Stimulated activated CD4-positive, alpha-beta T cell treated with anti-CD3 and anti-CD28 coated beads, Interleukin-4, amount 100 ng/mL, for 1 hour (primary cell): ENCODE data around the gene LHPP.
"Not testable (repeated sequence)": the region's sequence is repeated elsewhere in the genome, so short reads cannot be mapped to it uniquely, and the experiment has no call there.

ENCODE experiments used
- DNase-seq: peaks from one replicate; pipeline ENCODE4 v3.0.0-alpha.2; 2020

Gene LHPP, protein sequence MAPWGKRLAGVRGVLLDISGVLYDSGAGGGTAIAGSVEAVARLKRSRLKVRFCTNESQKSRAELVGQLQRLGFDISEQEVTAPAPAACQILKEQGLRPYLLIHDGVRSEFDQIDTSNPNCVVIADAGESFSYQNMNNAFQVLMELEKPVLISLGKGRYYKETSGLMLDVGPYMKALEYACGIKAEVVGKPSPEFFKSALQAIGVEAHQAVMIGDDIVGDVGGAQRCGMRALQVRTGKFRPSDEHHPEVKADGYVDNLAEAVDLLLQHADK

DNA sequence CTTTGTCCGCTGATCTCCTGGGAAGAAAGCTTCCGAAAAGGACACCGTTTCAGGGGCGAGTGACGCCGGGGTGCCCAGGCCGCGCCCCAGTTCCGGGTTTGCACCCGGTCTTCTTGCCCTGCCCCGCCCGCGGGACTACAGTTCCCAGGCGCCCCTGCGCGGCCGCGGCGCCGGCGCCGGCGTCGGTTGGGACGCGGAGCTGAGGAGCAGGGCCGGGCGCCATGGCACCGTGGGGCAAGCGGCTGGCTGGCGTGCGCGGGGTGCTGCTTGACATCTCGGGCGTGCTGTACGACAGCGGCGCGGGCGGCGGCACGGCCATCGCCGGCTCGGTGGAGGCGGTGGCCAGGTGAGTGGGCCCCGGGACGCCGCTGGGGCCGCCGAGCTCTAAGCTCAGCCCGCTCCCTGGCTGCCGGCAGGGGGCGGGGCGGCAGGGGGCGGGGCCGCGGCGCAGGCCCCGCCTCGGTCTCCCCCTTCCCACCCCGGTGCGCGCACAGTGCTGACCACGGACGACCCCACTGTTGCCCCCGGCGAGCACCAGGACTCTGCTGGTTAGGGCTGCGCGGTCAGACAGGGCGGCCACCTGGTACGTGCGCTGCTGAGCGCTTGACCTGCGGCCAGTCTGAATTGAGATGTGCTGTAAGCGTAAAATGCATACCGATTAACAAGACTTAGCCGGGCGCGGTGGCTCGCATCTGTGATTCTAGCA, at the start of gene LHPP:
TSS of gene LHPP (plus strand) at position 182 of the 706 bp plus-strand sequence. CDS start at position 222, 40 bp downstream.
- peak; percentile 88 for DNase-seq

DNA sequence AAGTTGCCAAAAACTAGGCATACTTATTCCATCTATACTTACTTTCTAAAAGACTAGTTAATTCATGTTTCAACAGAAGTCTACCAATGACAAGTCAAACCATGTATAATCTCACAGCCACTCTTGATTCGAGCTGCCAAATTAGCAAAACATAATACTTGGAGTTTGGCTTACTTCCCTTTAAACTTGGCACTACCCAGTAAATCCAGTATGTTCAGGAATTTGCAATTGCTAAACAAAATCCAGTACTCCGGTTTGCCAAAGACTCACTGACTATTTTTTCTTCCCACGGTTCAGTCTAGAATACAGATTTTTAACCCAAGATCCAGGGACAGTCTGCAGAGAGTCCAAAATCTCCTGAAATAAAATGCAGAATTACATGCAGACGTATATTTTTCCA, 47.5 kb upstream of the LHPP start:
- no peak for DNase-seq

DNA sequence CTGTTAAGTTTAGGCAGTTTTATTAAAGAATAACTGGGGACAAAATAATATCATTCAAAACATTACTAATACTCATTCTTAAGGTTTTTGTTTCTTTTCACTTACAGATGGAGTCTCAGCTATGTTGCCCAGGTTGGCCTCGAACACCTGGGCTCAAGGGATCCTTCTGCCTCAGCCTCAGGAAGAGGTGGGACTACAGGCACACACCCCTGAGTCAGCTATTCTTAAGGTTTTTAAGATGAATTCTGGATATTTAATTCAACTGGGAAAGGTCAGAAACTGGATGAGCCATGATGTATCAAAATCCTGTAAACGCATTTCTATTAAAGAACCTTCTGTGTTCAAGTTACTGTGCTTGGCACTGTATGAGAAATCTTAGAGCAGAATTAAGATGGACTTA, 46.4 kb upstream of the LHPP start:
- DNase-seq: no peak

DNA sequence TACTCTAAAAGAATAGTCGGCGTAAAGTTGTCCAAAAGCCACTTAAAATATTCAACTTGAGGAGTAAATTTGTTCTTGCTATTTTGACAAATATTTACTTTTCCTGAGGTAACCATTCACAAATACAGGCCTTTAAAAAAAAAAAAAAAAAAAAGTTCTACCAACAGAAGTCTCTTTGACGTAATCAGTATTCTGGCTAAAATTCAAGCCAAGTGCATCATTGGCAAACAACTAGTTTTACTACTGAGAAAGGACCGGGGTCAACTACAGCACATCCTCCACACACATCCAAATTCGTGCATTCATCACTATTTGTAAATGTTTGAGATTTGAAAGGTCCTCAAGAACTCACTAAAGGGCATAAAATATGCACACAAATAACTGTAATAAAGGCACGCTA, 44.9 kb upstream of the LHPP start:
- no peak for DNase-seq

DNA sequence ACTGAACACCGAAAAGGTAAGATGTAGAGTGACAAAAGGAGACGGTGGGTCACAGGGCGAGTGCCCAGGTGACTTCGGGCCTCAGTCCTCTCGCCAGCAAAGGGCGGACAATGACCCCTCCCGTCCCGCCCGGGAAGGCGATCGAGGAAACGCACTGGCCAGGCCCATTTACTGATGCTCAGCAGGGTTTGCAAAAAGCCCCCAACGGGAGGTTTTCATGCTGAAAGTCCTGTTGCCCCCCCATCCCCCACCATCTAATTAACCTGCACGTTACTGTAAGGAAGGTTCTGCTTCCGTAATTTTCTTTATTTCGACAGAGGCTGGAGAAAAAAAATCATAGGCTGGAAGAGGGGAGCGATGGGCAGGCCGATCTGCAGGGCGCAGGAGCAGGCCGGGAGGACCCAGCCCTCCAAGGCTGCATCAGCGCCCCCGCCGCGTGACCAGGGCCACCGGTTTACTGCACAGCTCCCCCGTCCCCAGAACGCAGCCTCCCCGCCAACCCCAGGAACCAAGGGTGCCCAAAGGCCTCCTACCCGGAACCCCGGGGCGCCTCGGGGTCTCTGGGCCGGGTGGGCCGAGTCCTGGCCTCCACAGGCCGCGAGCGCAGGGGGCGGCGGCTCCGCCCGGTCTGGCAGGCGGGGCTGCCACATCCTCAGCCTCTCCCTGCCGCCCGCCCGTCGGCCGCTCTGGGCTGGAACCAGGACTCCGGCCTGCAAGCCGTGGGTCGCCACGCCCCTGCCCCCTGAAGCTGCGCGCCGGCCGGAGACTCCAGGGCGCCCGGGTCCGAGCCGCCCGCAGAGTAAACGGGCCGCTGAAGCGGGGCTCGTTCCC, 43.5 kb upstream of the LHPP start:
- DNase-seq: peak; percentile 48

DNA sequence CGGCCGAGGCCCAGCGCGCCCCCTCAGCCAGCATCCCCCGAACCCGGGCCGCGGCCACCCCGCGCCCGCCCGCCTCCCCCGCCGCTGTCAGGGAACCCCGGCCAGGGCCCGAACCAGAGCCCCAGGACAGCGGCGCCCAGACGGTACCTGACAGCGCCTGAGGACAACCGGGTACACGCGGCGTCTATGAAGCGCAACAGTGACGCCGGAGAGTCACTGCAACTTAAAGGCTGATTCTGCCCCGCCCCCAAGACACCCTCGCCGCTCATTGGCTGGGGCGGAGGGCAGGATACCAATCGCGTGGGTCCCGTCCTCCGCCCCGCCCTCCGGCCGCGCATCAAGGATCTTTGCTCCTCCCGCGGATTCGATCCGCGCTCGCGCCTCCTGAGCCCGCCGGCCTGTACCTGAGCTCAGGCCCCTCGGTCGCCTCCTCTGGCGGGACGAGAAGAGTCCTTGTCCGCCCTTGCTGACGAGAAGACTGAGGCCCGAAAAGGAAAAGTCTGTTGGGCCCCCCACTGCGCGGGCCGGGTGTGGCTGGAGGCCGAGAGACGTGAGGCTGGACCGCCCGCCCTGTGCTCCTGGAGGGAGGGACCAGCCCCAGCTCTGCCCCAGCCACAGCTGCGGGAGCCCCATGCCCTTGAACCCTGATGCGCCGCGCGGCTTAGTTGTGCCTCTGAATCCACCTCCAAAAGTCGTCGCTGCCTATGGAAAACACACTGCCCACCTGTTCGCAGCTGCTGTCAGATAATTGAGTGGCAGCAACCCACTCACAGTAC, 42.7 kb upstream of the LHPP start, which contains the start of gene OAT:
TSS of gene OAT (minus strand) at position 198 of the 776 bp plus-strand sequence. CDS start 6,752 bp downstream, outside the sequence.
- peak; percentile 97 for DNase-seq

DNA sequence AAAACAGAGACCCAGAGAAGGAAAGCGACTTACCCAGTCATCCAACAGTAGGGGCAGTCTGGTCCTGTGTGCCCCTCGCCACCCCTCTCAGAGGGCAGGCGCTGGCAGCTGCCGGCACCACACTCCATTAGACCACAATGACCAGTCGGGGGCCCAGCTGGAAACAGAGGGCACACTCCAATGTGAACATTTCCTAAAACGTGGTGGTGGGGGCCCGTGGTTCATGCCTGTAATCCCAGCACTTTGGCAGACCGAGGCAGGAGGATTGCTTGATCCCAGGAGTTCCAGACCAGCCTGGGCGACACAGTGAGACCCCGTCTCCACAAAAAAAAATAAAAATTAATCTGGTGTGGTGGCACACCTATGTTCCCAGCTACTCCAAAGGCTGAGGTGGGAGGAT, 42.0 kb upstream of the LHPP start:
- no peak for DNase-seq

DNA sequence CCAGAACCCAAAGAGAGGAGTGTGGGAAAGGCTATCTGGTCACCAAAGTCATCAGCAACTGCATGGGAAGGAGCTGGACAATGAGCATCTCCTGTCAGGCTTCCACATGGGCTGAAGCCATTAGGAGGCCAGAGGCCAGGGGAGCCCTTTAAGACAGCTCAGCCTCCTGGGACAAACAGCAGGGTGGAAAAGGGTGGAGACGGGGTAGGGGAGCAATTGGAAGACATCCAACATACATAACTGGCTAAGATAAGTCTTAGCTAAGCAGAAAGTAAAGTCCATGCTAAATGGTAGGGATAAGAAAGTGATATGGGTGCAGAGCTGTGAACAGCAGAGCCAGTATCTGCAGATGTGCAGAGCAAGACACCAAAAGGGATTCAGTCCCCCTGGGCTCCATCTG, 41.4 kb upstream of the LHPP start:
- DNase-seq: no peak

DNA sequence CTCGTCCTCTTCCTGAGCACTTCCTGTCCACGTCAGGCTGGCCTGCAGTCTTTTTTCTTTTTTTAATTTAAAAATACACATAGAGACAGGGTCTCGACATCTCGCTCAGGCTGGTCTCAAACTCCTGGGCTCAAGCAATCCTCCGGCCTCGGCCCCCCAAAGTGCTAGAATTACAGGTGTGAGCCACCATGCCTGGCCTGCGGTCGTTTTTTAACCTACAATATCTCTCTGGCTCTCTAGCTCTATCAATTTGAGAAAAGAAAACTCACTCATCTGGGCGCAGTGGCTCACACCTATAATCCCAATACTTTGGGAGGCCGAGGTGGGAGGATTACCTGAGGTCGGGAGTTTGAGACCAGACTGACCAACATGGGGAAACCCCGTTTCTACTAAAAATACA, 38.9 kb upstream of the LHPP start:
- no peak for DNase-seq

DNA sequence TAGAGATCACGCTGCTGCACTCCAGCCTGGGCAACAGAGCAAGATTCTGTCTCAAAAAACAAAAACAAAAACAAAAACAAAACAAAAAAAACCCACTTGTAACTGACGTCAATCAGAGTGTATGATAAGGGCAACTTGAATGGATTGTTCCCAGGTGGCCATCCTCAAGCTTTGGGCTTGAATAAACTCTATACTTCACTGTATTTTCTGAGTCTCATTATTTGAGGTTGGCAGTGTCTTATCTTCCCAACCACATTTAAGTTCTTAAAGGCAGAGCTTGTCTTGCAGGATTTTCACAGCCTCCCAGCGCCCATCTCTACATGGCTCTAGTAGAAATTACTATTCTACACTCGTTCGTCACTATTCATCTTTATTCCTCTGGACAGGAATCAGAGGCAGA, 37.8 kb upstream of the LHPP start:
- no peak for DNase-seq

DNA sequence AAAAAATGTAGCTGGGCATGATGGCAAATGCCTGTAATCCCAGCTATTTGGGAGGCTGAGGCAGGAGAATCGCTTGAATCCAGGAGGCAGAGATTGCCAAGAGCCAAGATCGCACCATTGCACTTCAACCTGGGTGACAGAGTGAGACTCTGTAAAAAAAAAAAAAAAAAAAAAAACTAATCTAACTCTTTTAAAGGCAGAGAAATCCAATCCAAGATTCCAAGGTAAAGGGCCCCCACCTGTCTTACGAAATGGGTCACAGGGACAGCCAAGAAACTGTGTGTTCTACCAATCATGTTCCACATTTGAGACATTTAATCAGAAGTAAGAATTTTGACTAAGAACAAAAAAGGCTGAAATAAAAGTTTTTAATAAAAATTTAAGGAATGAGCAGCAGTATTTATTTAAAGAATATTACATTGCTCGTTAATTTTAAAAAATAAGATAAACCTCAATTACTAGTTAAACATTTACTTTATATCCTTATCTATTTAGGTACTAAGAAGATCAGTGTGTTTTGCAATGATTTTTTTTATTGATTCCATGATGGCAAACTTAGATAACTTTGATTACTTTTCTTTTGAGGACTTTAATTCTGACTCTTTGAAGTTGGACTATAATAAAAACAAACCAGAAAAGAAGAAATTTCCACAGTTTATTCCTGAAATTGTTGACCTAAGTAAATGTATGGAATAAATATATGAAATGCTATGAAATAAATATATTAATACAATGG, 36.2 kb upstream of the LHPP start:
- no peak for DNase-seq

DNA sequence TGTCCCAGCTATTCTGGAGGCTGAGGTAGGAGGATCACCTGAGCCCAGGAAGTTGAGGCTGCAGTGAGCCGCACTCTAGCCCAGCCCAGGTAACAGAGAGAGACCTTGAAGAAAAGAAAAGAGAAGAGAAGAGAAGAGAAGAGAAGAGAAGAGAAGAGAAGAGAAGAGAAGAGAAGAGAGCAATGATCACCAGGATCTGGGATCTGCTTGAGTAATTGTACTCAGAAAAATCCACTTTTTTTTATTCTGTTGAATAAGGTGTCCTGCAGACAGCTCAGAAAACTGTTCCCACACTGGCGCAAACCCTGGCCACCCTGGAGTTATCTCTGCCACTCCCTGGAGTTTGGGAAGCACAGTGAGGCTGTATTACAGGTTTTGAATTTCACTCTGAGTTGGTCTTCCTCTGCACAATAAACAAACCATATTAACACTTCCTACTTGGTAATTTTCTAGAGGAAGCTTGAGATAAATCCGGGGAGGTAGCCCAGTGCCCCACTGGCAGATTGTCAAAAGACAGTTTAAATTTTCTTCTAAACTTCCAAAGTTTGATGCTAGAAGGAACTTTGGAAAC, 33.3 kb upstream of the LHPP start:
- no peak for DNase-seq

DNA sequence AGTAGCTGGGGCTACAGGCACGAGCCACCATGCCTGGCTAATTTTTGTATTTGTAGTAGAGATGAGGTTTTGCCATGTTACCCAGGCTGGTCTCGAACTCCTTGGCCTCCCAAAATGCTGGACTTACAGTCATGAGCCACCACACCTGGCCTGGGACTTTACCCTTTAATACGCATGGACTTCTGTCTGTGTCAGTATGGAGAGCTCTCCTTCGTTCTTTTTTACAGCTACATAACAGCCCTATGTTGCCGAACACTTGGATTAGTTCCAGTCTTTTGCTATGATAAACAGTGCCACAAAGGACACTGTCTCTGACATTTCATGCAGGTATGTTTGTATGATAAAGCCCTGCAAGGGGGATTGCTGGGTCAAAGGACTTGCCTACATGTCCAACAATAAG, 32.0 kb upstream of the LHPP start:
- DNase-seq: no peak

DNA sequence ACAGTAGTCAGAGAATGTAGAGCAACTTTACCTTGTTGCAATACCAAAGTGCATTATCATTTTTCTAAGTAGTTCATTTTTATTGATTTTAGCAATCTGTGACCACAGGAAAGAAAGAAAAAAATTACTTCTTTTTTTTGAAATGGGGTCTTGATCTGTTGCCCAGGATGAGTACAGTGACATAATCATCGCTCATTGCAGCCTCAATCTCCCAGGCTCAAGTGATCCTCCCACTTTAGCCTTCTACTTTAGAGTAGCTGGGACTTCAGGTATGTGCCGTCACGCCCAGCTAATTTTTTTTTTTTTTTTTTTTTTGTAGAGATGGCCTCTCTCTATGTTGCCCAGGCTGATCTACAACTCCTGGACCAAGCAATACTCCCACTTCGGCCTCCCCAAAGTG, 31.5 kb upstream of the LHPP start:
- DNase-seq: no peak

DNA sequence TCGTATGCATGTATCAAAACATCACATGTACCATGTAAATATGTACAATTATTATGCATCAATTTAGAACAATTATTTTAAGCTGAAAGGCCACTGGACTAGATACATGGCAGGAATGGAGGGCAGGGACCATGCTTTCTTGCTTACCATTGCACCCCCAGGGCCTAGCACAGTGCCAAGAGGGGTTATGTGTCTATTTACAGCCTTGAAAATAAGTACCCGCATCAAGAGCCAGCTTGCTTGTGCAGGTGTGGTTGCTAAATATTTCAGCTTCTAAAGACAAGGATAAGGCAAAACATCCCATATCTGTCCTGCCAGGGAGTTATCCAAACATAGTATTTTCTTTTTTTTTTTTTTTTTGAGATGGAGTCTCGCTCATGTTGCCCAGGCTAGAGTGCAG, 28.2 kb upstream of the LHPP start:
- DNase-seq: no peak

DNA sequence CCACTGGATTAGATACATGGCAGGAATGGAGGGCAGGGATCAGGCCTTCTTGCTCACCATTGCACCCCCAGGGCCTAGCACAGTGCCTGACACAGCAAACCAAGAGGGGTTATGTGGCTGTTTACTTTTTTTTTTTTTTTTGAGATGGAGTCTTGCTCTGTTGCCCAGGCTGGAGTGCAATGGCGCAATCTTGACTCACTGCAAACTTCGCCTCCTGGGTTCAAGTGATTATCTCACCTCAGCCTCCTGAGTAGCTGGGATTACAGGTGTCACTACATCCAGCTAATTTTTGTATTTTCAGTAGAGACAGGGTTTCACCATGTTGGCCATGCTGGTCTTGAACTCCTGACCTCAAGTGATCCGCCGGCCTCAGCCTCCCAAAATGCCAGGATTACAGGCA, 25.9 kb upstream of the LHPP start:
- DNase-seq: not testable (repeated sequence)

DNA sequence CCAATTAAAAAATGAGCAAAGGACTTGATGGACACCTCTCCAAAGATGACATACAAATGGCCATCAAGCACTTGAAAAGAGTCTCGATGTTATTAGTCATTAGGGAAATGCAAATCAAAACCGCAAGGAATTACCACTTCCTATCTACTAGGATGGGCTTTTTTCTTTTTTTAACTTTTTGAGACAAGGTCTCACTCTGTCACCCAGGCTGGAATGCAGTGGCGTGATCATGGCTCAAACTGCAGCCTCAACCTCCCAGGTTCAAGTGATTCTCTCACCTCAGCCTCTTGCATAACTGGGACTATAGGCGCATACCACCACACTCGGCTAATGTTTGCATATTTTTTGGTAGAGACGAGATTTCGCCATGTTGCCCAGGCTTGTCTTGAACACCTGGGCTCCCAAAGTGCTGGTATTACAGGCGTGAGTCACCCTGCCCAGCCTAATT, 25.4 kb upstream of the LHPP start:
- no peak for DNase-seq

DNA sequence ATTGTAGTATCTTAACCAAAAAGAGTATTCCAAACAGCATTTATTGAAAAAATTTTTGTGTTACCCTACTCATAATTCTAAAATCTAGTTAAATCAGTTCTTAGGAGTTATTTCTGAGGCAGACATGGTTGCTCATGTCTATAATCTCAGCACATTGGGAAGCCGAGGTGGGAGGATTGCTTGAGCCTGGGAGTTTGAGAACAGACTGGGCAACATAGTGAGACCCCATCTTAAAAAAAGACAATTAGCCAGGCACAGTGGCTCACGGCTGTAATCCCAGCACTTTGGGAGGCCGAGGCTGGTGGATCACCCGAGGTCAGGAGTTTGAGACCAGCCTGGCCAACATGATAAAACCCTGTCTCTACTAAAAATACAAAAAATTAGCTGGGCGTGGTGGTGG, 19.9 kb upstream of the LHPP start:
- DNase-seq: not testable (repeated sequence)

DNA sequence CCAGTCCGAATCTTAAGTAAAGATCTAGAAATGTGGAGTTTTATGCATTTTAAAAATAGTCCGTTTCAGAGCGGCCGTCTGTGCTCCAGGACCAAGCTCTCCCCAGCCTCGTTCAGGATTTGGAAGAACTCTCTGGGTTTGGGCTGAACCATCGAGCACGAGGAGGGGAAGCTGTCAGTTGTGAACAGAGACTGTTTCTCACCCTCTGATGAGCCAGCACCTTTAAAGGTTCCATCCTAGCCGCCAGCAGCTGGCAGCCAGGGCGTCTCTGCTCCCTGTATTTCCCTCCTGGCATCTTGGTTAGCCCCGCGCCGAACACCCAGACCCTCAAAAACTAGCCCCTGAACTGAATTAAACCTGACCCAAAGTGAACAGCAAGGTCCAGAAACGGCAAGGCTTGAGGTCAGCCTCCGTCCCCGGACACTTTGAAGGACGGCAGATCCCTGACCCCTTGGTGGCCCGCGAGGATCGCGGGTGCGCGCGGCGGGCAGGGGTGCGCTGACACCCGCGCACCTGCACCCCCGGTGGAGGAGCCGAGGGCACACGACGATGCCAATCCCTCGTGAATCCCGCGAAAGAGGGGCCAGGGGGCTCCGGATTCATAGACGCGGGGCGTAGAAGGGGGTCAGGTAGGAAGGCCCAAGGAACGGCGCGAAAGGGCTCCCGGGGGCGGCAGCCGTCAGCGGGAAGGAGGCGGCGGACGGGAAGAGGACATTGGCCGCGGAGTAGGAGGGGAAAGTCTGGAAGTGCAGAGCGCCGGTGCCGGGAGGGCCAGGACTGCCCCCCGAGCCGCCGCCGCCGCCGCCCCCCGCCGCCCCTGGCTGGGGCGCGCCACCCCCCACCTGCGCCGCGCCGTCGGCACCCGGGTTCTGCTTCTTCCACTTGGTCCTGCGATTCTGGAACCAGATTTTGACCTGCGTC, 14.5 kb upstream of the LHPP start:
- DNase-seq: no peak

DNA sequence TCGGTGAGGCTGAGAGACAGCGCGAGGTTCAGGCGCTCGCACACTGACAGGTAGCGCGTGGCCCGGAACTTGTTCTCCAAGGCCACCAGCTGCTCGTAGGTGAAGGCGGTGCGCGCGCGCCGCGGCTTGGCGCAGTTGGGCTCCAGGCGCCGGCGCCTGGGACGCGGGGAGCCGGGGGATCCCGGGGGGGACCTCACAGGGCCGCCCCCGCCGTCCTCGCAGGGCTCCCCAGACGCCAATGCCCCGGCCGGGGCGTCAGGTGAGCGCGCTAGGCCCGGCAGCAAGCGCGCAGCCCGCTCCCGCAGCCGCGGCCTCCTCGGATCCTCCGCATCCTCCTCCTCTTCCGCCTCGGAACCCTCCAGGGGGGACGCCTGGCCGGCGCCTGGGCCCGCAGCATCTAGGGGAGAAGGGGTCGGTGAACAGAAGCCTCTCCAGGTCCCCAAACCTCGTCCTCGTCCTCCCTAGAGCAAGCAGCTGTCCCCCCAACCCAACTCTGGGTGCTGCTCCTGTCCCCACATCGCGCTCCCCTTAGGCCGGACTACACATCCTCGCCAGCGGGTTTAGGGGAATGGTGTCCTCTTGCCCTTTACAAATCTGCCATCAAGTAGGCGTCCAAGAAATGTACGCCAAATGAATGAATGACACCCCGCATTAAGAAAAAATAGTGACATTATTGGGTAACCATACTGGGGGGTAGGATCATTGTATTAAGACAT, 13.7 kb upstream of the LHPP start:
- no peak for DNase-seq
